ENCODE data around the gene GPAT3. TPM values are rescaled to one million over a fixed set of nuclear protein-coding genes. Genes with fewer than 3 reads are reported as not detected.
"Not testable (repeated sequence)": the region's sequence is repeated elsewhere in the genome, so short reads cannot be mapped to it uniquely, and the experiment has no call there.

Gene GPAT3
- total RNA-seq, 2 donors from 2014 or later = 0.33 to 2.0 TPM

- 54% methylated on average over 1 of the region's 1 CpG; no CpG with 5 or more reads in 1 of the 2 experiments for WGBS, 2 experiments (ENCODE audit: insufficient coverage in 1 of 2, insufficient read length in 1 of 2)
- Histone ChIP-seq H3K36me3 (ENCODE audit: control insufficient read depth, insufficient read depth, low read length) (no peaks in the 10 kb centered on the region), H3K4me3 (ENCODE audit: low read length) (no peak overlapping the region), H3K4me1 (ENCODE audit: control insufficient read depth, insufficient read depth, low read length) (no peaks in the 10 kb centered on the region), H3K27ac (ENCODE audit: low read depth, low read length) (no peak overlapping the region), H3K27me3 (ENCODE audit: control insufficient read depth, insufficient read depth, low read length, poor library complexity, severe bottlenecking) (no peaks in the 10 kb centered on the region), H3K9me3 (ENCODE audit: control insufficient read depth, low read length) (no peaks in the 10 kb centered on the region), H3K9ac (ENCODE audit: extremely low read depth, low read length, poor library complexity, severe bottlenecking) (no peak overlapping the region)
- H3K27ac Mint-ChIP-seq = no peak overlapping the region
- H3K36me3 Mint-ChIP-seq (ENCODE audit: low read depth) = no peaks in the 10 kb centered on the region
- H3K4me1 Mint-ChIP-seq = peaks cover under 1% of the 10 kb centered on the region
- H3K27me3 Mint-ChIP-seq (ENCODE audit: insufficient read depth) = no peaks in the 10 kb centered on the region
- no peak for DNase-seq
- no peaks in the 10 kb centered on the region for H3K9me3 Mint-ChIP-seq
- peak; percentile 94 for TF ChIP-seq CTCF (conservative IDR thresholded peaks at IDR 0.05)
- H3K4me3 Mint-ChIP-seq = no peak overlapping the region
Measured at GRCh38 chr4:83490876-83491450, 44.9 kb upstream of the GPAT3 start.

- H3K4me1 Mint-ChIP-seq; H3K27ac Mint-ChIP-seq; H3K4me1 ChIP-seq (ENCODE audit: control insufficient read depth, insufficient read depth, low read length); H3K4me3 ChIP-seq (ENCODE audit: low read length); H3K27me3 ChIP-seq (ENCODE audit: control insufficient read depth, insufficient read depth, low read length, poor library complexity, severe bottlenecking); H3K4me3 Mint-ChIP-seq; H3K27ac ChIP-seq (ENCODE audit: low read depth, low read length); H3K9me3 ChIP-seq (ENCODE audit: control insufficient read depth, low read length); H3K9ac ChIP-seq (ENCODE audit: extremely low read depth, low read length, poor library complexity, severe bottlenecking); H3K27me3 Mint-ChIP-seq (ENCODE audit: insufficient read depth); H3K9me3 Mint-ChIP-seq; DNase-seq; H3K36me3 Mint-ChIP-seq (ENCODE audit: low read depth); H3K36me3 ChIP-seq (ENCODE audit: control insufficient read depth, insufficient read depth, low read length): not testable (repeated sequence)
- 87 to 98% methylated on average over 4 to 7 of the region's 8 CpGs for WGBS, 2 experiments (ENCODE audit: insufficient coverage in 1 of 2, insufficient read length in 1 of 2)
Measured at GRCh38 chr4:83496085-83496917, 39.6 kb upstream of the GPAT3 start.

- Mint-ChIP-seq H3K4me3 (no peak overlapping the region), H3K4me1 (peaks cover 4% of the 10 kb centered on the region), H3K27me3 (ENCODE audit: insufficient read depth) (no peaks in the 10 kb centered on the region), H3K36me3 (ENCODE audit: low read depth) (no peaks in the 10 kb centered on the region), H3K27ac (no peak overlapping the region), H3K9me3 (no peaks in the 10 kb centered on the region)
- TF ChIP-seq CTCF (conservative IDR thresholded peaks at IDR 0.05) = no peak
- H3K27ac ChIP-seq (ENCODE audit: low read depth, low read length) = no peak overlapping the region
- 100% methylated on average over 1 of the region's 1 CpG; no CpG with 5 or more reads in 1 of the 2 experiments for WGBS, 2 experiments (ENCODE audit: insufficient coverage in 1 of 2, insufficient read length in 1 of 2)
- no peak for DNase-seq
- H3K4me1 ChIP-seq (ENCODE audit: control insufficient read depth, insufficient read depth, low read length) = no peaks in the 10 kb centered on the region
- H3K9ac ChIP-seq (ENCODE audit: extremely low read depth, low read length, poor library complexity, severe bottlenecking) = no peak overlapping the region
- H3K9me3 ChIP-seq (ENCODE audit: control insufficient read depth, low read length) = no peaks in the 10 kb centered on the region
- no peaks in the 10 kb centered on the region for H3K27me3 ChIP-seq (ENCODE audit: control insufficient read depth, insufficient read depth, low read length, poor library complexity, severe bottlenecking)
- H3K36me3 ChIP-seq (ENCODE audit: control insufficient read depth, insufficient read depth, low read length) = no peaks in the 10 kb centered on the region
- H3K4me3 ChIP-seq (ENCODE audit: low read length) = no peak overlapping the region
Measured at GRCh38 chr4:83498187-83498586, 37.7 kb upstream of the GPAT3 start.

GRCh38 chr4:83501671-83502070 lies 34.2 kb upstream of the GPAT3 start:
- not testable (repeated sequence) for H3K4me1 ChIP-seq (ENCODE audit: control insufficient read depth, insufficient read depth, low read length); H3K27ac Mint-ChIP-seq; H3K4me3 Mint-ChIP-seq; H3K9me3 Mint-ChIP-seq; H3K4me3 ChIP-seq (ENCODE audit: low read length); H3K27me3 Mint-ChIP-seq (ENCODE audit: insufficient read depth); DNase-seq; H3K9me3 ChIP-seq (ENCODE audit: control insufficient read depth, low read length); H3K9ac ChIP-seq (ENCODE audit: extremely low read depth, low read length, poor library complexity, severe bottlenecking); H3K27me3 ChIP-seq (ENCODE audit: control insufficient read depth, insufficient read depth, low read length, poor library complexity, severe bottlenecking); H3K27ac ChIP-seq (ENCODE audit: low read depth, low read length); H3K4me1 Mint-ChIP-seq; H3K36me3 Mint-ChIP-seq (ENCODE audit: low read depth); H3K36me3 ChIP-seq (ENCODE audit: control insufficient read depth, insufficient read depth, low read length)
- WGBS, 2 experiments (ENCODE audit: insufficient coverage in 1 of 2, insufficient read length in 1 of 2) = 96% methylated on average over 2 to 3 of the region's 3 CpGs

Data from endodermal cell (in vitro differentiated cells).